OCI-LY1 (cell line): ENCODE data around the gene QTRT2.

Source experiments
- CTCF ChIP-seq: fragments of 200-600 bp; sonication (generic), shearing (Covaris generic); IDR thresholded peaks from 2 replicates; pipeline ENCODE4 v1.5.1; 2017; ENCODE audit warnings: mild to moderate bottlenecking, antibody characterized with exemption, low read length, moderate library complexity, mixed read lengths
- EZH2 ChIP-seq: fragments of 200-600 bp; sonication (generic), shearing (Covaris generic); IDR thresholded peaks from 2 replicates; pipeline ENCODE4 v1.8.0; 2017; ENCODE audit warnings: borderline replicate concordance, mixed run types, mild to moderate bottlenecking, antibody characterized with exemption, low read length, moderate library complexity, mixed read lengths

GRCh38 chr3:114035896-114036295 lies 20.6 kb upstream of the QTRT2 start:
- TF ChIP-seq CTCF (no peak), EZH2 (no peak)
